Measurements from ENCODE around the gene SUGT1.

DNA sequence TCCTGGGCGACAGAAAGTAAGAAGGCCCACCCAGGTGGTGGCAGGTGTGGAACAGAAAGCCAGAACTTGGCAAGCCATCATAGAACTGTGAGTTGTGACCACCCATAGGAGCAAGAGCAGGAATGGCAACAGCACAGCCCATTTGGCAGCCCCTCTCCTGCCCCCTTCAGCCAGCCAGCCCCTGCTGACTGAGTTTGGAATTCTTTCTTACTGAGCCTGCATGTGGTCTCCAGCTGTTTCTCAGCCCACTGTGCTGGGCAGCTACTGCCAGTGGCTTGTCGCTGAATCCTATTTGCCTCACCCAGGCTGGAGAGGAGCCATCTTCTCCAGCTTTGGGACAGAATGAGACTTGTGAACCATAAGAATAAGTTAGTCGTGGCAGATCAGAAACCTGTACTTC is 58.6 kb downstream of the SUGT1 start:
- TF ChIP-seq, protein P1, sequence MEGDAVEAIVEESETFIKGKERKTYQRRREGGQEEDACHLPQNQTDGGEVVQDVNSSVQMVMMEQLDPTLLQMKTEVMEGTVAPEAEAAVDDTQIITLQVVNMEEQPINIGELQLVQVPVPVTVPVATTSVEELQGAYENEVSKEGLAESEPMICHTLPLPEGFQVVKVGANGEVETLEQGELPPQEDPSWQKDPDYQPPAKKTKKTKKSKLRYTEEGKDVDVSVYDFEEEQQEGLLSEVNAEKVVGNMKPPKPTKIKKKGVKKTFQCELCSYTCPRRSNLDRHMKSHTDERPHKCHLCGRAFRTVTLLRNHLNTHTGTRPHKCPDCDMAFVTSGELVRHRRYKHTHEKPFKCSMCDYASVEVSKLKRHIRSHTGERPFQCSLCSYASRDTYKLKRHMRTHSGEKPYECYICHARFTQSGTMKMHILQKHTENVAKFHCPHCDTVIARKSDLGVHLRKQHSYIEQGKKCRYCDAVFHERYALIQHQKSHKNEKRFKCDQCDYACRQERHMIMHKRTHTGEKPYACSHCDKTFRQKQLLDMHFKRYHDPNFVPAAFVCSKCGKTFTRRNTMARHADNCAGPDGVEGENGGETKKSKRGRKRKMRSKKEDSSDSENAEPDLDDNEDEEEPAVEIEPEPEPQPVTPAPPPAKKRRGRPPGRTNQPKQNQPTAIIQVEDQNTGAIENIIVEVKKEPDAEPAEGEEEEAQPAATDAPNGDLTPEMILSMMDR (conservative IDR thresholded peaks at IDR 0.05; ENCODE audit: low read depth, low read length): no peak
- no peak for TF ChIP-seq EZH2 (IDR thresholded peaks at IDR 0.05; ENCODE audit: borderline replicate concordance, low read depth, low read length, poor library complexity, severe bottlenecking)
